Adrenal gland (tissue), 5 donors: ENCODE measurements around the gene ADRA1B.

Source experiments
- CTCF ChIP-seq, 6 experiments: fragments of 450-650 bp in 4 of 6; fragments of 200-600 bp in 2 of 6; sonication (generic) in 1 of 6; IDR thresholded peaks; 1 replicate in 5 of 6; 2 replicates in 1 of 6; pipeline versions ENCODE4 v1.5.1 to v1.8.0; 2016 to 2021; ENCODE audit warnings: antibody characterized with exemption in 6 of 6, mild to moderate bottlenecking in 2 of 6, moderate library complexity in 1 of 6
- POLR2A ChIP-seq, 2 donors: fragments of 450-650 bp; IDR thresholded peaks; one replicate each; pipeline ENCODE4 v1.6.1; 2017; ENCODE audit warnings: antibody characterized with exemption in 2 of 2, mild to moderate bottlenecking in 2 of 2, moderate library complexity in 1 of 2
- donor health status: DM: no; HTN: no; CAD: no.

DNA sequence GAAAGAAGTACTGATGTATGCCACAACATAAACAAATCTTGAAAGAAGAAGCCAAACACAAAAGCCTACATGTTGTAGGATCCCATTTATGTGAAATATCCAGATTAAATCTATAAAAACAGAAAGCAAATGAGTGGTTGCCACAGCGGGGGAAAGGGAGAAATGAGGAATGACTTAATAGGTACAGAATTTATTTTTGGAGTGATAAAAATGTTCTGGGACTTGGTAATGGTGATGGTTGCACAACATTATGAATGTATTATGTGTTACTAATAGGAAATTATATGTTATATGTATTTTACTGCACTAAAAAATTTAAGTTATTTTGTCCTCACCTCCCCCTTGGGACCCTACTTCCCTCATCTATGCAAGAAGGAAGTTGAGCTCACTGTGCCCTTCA lies 76.3 kb downstream of the ADRA1B start:
- TF ChIP-seq CTCF (IDR thresholded peaks at IDR 0.05) (no peak), POLR2A (IDR thresholded peaks at IDR 0.05) (no peak)
